ENCODE measurements around the gene CD83.

Gene CD83

DNA sequence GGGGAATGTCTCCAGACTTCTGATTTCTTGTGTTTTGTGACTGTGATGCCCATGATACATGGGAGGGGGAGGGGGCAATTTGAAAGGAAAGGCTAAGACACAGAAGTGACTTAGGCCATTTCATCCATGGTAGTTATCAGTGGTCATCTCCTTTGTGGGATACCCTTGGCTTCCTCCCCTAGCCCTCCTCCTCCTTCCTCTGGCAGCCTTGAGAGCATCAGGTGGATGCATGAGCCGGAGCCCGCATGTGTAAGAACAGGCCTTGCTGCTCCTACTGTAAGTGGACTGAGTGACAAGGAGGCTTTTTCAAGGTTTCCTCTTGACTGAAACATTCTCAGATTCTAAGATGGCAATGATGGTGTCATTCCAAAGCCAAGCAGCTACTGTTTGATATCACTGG, 874 bp downstream of the CD83 start:
- POLR2A ChIA-PET (ENCODE audit: low non-redundant PET): no interaction called here
- TF ChIP-seq, protein P1, sequence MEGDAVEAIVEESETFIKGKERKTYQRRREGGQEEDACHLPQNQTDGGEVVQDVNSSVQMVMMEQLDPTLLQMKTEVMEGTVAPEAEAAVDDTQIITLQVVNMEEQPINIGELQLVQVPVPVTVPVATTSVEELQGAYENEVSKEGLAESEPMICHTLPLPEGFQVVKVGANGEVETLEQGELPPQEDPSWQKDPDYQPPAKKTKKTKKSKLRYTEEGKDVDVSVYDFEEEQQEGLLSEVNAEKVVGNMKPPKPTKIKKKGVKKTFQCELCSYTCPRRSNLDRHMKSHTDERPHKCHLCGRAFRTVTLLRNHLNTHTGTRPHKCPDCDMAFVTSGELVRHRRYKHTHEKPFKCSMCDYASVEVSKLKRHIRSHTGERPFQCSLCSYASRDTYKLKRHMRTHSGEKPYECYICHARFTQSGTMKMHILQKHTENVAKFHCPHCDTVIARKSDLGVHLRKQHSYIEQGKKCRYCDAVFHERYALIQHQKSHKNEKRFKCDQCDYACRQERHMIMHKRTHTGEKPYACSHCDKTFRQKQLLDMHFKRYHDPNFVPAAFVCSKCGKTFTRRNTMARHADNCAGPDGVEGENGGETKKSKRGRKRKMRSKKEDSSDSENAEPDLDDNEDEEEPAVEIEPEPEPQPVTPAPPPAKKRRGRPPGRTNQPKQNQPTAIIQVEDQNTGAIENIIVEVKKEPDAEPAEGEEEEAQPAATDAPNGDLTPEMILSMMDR (conservative IDR thresholded peaks at IDR 0.05; ENCODE audit: low read depth): no peak
- CTCF ChIA-PET: interaction anchor here (0.6 to 0.7 kb wide), 2 partner anchors 26 to 38 kb away, joined by 3 read pairs; no protein-coding TSS in a partner anchor
- no peak overlapping the region for H3K27ac ChIP-seq
- DNase-seq (ENCODE audit: low spot score): no peak

DNA sequence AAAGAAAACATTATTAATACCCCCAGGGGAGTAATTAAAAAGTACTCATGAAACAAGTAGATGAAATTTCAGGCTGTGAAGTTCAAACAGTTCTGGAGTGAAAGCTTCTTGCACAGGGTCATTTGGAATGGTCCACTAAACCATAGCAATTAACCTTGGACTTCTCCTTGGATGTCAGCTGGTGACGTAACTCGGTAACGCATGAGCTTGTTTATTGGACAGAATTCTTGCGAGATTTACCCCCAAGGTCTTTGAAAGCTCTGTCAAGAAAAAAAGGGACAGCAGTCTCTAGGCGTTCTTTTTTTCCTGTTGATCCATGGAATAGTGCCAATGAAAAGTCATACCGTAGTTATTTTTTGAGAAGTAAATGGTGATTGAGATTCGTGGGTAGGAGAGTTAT, 2.2 kb downstream of the CD83 start:
- ChIA-PET POLR2A (ENCODE audit: low non-redundant PET) (no interaction called here), CTCF (no interaction called here)
- DNase-seq (ENCODE audit: low spot score): no peak
- no peak overlapping the region for H3K27ac ChIP-seq
- TF ChIP-seq, protein P1 (conservative IDR thresholded peaks at IDR 0.05; ENCODE audit: low read depth): no peak

DNA sequence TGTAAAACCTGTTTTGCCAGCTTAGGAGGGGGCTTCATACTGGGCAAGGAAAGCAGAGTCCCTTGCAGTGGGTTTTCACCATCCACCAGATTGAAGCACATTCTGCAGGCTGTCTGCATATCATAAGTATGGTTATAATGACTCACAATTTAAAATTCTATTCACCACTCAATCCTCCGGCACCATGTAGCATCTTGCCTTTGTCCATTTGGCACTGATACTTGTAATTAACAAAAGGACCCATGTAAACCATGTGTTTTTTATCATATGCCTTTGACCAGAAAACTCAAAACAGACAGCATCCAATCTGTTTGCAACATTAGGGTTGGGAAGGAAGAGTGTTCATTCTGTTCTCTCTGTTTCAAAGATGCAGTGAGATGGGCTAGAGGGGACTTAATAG, 3.0 kb downstream of the CD83 start:
- ChIA-PET CTCF (no interaction called here), POLR2A (ENCODE audit: low non-redundant PET) (no interaction called here)
- no peak for DNase-seq (ENCODE audit: low spot score)
- no peak overlapping the region for H3K27ac ChIP-seq
- TF ChIP-seq, protein P1 (conservative IDR thresholded peaks at IDR 0.05; ENCODE audit: low read depth): no peak

DNA sequence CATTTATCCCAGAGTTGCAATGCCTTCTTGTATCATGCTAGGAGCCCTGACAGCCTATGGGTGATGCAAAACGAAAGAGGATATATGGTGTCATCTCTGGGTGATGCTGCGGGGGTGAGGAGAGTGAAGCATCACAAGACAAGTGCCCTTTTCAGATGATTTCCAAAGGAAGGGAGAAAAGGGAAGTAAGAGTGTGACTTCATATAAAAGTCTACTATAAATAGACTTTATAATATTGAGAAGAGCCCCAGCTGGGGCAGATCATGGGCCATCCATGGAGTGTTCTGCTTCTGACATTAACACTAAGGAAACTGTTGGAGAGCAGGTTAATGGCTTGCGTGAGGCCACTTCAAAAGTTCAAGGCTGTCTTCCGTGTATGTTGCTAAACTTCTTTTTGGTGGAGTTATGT, 4.4 kb downstream of the CD83 start:
- H3K27ac ChIP-seq: no peak overlapping the region
- no peak for DNase-seq (ENCODE audit: low spot score)
- POLR2A ChIA-PET (ENCODE audit: low non-redundant PET): no interaction called here

DNA sequence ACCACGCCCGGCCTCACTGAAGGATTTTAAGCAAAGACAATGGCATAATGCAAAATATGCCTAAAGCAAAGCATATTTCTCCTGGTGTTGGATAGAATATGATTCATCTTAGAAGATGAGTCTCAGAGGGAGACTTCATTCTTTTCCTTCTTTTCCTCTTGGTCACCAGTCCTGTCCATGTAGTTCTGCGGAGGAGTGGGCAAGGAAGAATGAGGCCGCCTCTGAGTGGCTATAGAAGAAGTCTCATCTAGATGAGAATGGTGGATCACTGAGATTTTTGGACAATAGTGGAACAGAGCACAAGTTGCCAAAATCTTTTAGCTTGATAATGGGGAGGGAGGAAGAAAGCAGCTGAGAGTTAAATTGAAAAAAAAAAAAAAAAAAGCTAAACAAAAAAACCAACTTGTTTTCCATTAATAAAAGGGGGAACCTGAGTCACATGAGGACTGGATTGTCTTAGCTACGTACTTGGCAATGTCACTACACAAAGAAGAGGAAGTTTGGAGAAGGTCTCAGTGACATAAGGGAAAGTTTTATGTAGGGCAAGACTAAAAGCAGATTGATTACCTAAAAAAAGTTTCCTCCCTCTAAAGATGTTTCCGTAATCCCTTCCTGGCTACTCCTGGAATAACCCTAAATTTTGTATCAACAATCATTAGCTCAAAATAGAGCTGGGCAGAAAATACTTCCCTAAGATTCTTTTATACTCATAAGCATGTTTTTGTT, 6.0 kb downstream of the CD83 start:
- no peak for DNase-seq (ENCODE audit: low spot score)
- POLR2A ChIA-PET (ENCODE audit: low non-redundant PET): no interaction called here
- H3K27ac ChIP-seq: no peak overlapping the region
- CTCF ChIA-PET: no interaction called here
- TF ChIP-seq, protein P1 (conservative IDR thresholded peaks at IDR 0.05; ENCODE audit: low read depth): no peak

More for the DNA sequence above, 4.4 kb downstream of the CD83 start:
- TF ChIP-seq, protein P1 (conservative IDR thresholded peaks at IDR 0.05; ENCODE audit: low read depth): no peak
- CTCF ChIA-PET: no interaction called here

DNA sequence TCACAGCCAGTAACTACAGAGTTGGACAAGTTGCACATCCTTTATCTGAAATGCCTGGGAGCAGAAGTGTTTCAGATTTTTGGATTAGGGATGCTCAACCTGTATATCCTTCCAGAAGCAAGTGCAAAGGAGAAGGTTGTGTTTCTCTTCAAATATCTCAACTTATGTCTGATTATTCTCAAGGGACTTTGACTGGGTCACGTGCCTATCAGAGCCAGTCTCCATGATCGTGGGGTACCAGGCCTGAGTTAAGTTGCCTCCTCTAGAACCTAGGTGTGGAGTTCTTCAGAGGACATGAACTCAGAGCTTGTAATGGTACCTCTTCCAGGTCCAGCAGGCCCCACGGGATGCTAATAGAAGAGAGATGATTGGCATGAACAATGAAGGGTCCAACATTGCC, 7.8 kb downstream of the CD83 start:
- TF ChIP-seq, protein P1 (conservative IDR thresholded peaks at IDR 0.05; ENCODE audit: low read depth): no peak
- ChIA-PET POLR2A (ENCODE audit: low non-redundant PET) (no interaction called here), CTCF (no interaction called here)

More for the DNA sequence above, 7.8 kb downstream of the CD83 start:
- no peak for DNase-seq (ENCODE audit: low spot score)
- no peak overlapping the region for H3K27ac ChIP-seq

Measured in RWPE1 (cell line).